Neural cell (in vitro differentiated cells): ENCODE data around the gene TMEM269. TPM values are rescaled to one million over a fixed set of nuclear protein-coding genes. Genes with fewer than 3 reads are reported as not detected.

Experiments
- H2AFZ ChIP-seq: fragments of 200-600, 300-800 bp; sonication (generic), shearing (Covaris generic); 2 replicates; pipeline ENCODE4 v1.6.0; 2014; ENCODE audit warnings: low read depth, mild to moderate bottlenecking, antibody characterized with exemption, low read length, moderate library complexity
- H3F3A ChIP-seq: fragments of 200-600 bp; shearing (Covaris generic); 2 replicates; pipeline ENCODE4 v1.6.1; 2016; ENCODE audit warnings: mild to moderate bottlenecking, moderate library complexity, mixed read lengths, antibody characterized with exemption, low read length; ENCODE audit not compliant: insufficient read depth, poor library complexity, severe bottlenecking
- H3K27ac ChIP-seq: fragments of 200-600, 300-800 bp; sonication (generic), shearing (Covaris generic); 2 replicates; pipeline ENCODE4 v1.5.1; 2014; ENCODE audit warnings: mild to moderate bottlenecking, low read length, moderate library complexity
- H3K27me3 ChIP-seq: fragments of 300-800, 200-600 bp; sonication (generic), shearing (Covaris generic); 2 replicates; pipeline ENCODE4 v1.6.0; 2014; ENCODE audit warnings: mild to moderate bottlenecking, low read depth, low read length, moderate library complexity; ENCODE audit not compliant: insufficient read depth
- H3K36me3 ChIP-seq: fragments of 300-800, 200-600 bp; sonication (generic), shearing (Covaris generic); 2 replicates; pipeline ENCODE4 v1.5.1; 2014; ENCODE audit warnings: mild to moderate bottlenecking, antibody characterized with exemption, low read length, moderate library complexity; ENCODE audit not compliant: insufficient read depth
- H3K4me2 ChIP-seq: fragments of 300-800, 200-600 bp; sonication (generic), shearing (Covaris generic); 2 replicates; pipeline ENCODE4 v1.6.0; 2014; ENCODE audit warnings: mild to moderate bottlenecking, low read length
- H3K4me3 ChIP-seq: fragments of 300-800, 200-600 bp; sonication (generic), shearing (Covaris generic); 2 replicates; pipeline ENCODE4 v1.5.1; 2014; ENCODE audit warnings: mild to moderate bottlenecking, low read length, moderate library complexity
- H3K79me2 ChIP-seq: fragments of 200-600 bp; shearing (Covaris generic); replicated peaks from 2 replicates; pipeline ENCODE4 v1.6.0; 2014; ENCODE audit warnings: mild to moderate bottlenecking, low read length, moderate library complexity; ENCODE audit not compliant: insufficient read depth
- H3K9ac ChIP-seq: fragments of 300-800, 200-600 bp; sonication (generic), shearing (Covaris generic); 2 replicates; pipeline ENCODE4 v1.6.1; 2016; ENCODE audit warnings: mild to moderate bottlenecking, low read length, mixed read lengths
- H3K9me2 ChIP-seq: fragments of 200-600 bp; shearing (Covaris generic); 2 replicates; pipeline ENCODE4 v1.6.1; 2016; ENCODE audit warnings: mild to moderate bottlenecking, low read length, mixed read lengths; ENCODE audit not compliant: insufficient read depth
- H3K9me3 ChIP-seq: fragments of 200-600, 300-800 bp; sonication (generic), shearing (Covaris generic); 2 replicates; pipeline ENCODE4 v1.6.1; 2016; ENCODE audit warnings: mild to moderate bottlenecking, mixed run types, low read length, moderate library complexity, mixed read lengths
- H4K20me1 ChIP-seq: fragments of 200-600 bp; shearing (Covaris generic); 2 replicates; pipeline ENCODE4 v1.6.1; 2016; ENCODE audit warnings: mild to moderate bottlenecking, mixed run types; ENCODE audit not compliant: insufficient read depth
- EP300 ChIP-seq: fragments of 450-650 bp; conservative IDR thresholded peaks from 2 replicates; pipeline ENCODE4 v1.6.1; 2014; ENCODE audit warnings: antibody characterized with exemption, mild to moderate bottlenecking, moderate library complexity; ENCODE audit not compliant: poor library complexity, severe bottlenecking
- EZH2 ChIP-seq: fragments of 200-600, 300-800 bp; shearing (Covaris generic), sonication (generic); IDR thresholded peaks from 2 replicates; pipeline ENCODE4 v1.6.1; 2014; ENCODE audit warnings: antibody characterized with exemption, low read length, borderline replicate concordance, mild to moderate bottlenecking; ENCODE audit not compliant: insufficient read depth, poor library complexity, severe bottlenecking
- MXI1 ChIP-seq: fragments of 450-650 bp; conservative IDR thresholded peaks from 2 replicates; pipeline ENCODE4 v1.6.1; 2014; ENCODE audit warnings: antibody characterized with exemption, mild to moderate bottlenecking; ENCODE audit not compliant: poor library complexity, severe bottlenecking
- POLR2AphosphoS5 ChIP-seq: IDR thresholded peaks from 2 replicates; pipeline ENCODE4 v1.6.1; 2012
- RAD21 ChIP-seq: fragments of 450-650 bp; conservative IDR thresholded peaks from 2 replicates; pipeline ENCODE4 v1.6.1; 2014; ENCODE audit warnings: antibody characterized with exemption, mild to moderate bottlenecking, moderate library complexity
- SMC3 ChIP-seq: fragments of 450-650 bp; conservative IDR thresholded peaks from 2 replicates; pipeline ENCODE4 v1.6.1; 2014; ENCODE audit warnings: antibody characterized with exemption, mild to moderate bottlenecking, moderate library complexity; ENCODE audit not compliant: poor library complexity
- TAF1 ChIP-seq: IDR thresholded peaks from 2 replicates; pipeline ENCODE4 v1.6.1; 2012; ENCODE audit warnings: low read depth
- polyA plus RNA-seq: library from polyadenylated mRNA; depleted of rRNA; stranded (reverse); fragments of >200 nt; gene quantifications from 2 replicates; pipeline ENCODE4 v1.2.3, GENCODE V29; 2014
- TF ChIP-seq, protein P1 (sequence below): fragments of 450-650 bp; IDR thresholded peaks from 2 replicates; pipeline ENCODE4 v1.5.1; 2014; ENCODE audit warnings: antibody characterized with exemption, mild to moderate bottlenecking, moderate library complexity; ENCODE audit not compliant: poor library complexity, severe bottlenecking
- TF ChIP-seq, protein P2 (sequence below): IDR thresholded peaks from 2 replicates; pipeline ENCODE4 v1.6.1; 2012; ENCODE audit warnings: borderline replicate concordance

Gene TMEM269
- polyA plus RNA-seq, 1 donor from 2014 or later = 1.1 TPM

DNA sequence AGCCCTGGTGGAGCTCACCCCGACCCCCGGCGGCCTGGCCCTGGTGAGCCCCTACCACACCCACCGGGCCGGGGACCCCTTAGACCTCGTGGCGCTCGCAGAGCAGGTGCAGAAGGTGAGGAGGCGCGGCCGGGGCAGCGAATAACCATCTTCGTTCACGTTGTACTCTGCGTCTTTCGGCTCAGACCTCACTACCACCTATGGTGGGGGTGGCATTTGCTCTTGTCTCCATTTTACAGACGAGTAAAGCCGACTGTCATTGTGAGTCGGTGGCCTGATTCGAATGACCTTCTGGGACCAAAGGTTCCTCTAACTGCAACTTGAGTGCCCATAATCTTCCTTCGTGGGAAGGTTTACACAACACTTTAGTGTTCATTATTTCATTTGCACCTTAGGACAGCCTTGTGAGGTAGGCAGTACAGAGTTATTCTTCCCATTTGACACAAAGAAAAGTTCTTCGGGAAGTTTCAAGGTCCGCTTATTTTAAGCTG lies 17.2 kb upstream of the TMEM269 start:
- H3K27me3 ChIP-seq = no peaks in the 10 kb centered on the region
- no peaks in the 10 kb centered on the region for H4K20me1 ChIP-seq
- H2AFZ ChIP-seq = peak overlapping the region; percentile 78
- peak; percentile 6 for TF ChIP-seq TAF1
- TF ChIP-seq, protein P1, sequence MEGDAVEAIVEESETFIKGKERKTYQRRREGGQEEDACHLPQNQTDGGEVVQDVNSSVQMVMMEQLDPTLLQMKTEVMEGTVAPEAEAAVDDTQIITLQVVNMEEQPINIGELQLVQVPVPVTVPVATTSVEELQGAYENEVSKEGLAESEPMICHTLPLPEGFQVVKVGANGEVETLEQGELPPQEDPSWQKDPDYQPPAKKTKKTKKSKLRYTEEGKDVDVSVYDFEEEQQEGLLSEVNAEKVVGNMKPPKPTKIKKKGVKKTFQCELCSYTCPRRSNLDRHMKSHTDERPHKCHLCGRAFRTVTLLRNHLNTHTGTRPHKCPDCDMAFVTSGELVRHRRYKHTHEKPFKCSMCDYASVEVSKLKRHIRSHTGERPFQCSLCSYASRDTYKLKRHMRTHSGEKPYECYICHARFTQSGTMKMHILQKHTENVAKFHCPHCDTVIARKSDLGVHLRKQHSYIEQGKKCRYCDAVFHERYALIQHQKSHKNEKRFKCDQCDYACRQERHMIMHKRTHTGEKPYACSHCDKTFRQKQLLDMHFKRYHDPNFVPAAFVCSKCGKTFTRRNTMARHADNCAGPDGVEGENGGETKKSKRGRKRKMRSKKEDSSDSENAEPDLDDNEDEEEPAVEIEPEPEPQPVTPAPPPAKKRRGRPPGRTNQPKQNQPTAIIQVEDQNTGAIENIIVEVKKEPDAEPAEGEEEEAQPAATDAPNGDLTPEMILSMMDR = no peak
- TF ChIP-seq EP300 = peak; percentile 6
- TF ChIP-seq POLR2AphosphoS5 = no peak
- TF ChIP-seq RAD21 = no peak
- TF ChIP-seq SMC3 = peak; percentile 54
- TF ChIP-seq, protein P2, sequence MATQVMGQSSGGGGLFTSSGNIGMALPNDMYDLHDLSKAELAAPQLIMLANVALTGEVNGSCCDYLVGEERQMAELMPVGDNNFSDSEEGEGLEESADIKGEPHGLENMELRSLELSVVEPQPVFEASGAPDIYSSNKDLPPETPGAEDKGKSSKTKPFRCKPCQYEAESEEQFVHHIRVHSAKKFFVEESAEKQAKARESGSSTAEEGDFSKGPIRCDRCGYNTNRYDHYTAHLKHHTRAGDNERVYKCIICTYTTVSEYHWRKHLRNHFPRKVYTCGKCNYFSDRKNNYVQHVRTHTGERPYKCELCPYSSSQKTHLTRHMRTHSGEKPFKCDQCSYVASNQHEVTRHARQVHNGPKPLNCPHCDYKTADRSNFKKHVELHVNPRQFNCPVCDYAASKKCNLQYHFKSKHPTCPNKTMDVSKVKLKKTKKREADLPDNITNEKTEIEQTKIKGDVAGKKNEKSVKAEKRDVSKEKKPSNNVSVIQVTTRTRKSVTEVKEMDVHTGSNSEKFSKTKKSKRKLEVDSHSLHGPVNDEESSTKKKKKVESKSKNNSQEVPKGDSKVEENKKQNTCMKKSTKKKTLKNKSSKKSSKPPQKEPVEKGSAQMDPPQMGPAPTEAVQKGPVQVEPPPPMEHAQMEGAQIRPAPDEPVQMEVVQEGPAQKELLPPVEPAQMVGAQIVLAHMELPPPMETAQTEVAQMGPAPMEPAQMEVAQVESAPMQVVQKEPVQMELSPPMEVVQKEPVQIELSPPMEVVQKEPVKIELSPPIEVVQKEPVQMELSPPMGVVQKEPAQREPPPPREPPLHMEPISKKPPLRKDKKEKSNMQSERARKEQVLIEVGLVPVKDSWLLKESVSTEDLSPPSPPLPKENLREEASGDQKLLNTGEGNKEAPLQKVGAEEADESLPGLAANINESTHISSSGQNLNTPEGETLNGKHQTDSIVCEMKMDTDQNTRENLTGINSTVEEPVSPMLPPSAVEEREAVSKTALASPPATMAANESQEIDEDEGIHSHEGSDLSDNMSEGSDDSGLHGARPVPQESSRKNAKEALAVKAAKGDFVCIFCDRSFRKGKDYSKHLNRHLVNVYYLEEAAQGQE = peak; percentile 47
- TF ChIP-seq EZH2 = no peak
- TF ChIP-seq MXI1 = peak; percentile 90
- peak overlapping the region; percentile 90 for H3K4me2 ChIP-seq
- no peaks in the 10 kb centered on the region for H3F3A ChIP-seq
- H3K79me2 ChIP-seq = peaks cover 80% of the 10 kb centered on the region
- no peaks in the 10 kb centered on the region for H3K36me3 ChIP-seq
- H3K9ac ChIP-seq = peak overlapping the region; percentile 96
- peak overlapping the region; percentile 98 for H3K4me3 ChIP-seq
- no peaks in the 10 kb centered on the region for H3K9me2 ChIP-seq
- peak overlapping the region; percentile 94 for H3K27ac ChIP-seq
- no peaks in the 10 kb centered on the region for H3K9me3 ChIP-seq

DNA sequence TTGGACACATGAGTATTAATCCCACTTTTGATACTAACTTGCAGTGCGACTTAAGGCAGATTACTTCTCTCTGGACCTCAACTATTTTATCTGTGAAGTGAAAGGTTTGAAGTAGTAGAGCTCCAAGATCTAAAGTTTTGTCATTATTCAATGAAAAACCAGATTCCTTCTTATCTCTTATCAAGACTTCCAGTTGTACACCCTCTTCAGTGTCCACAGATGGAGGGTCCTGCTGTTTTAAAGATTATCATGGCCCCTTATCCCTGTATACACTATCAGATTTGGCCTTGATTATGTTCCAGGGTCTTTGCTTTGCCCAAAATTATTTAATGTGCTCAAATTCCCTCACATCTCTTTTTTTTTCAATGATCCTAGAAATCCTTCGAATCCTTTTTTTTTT lies 16.6 kb upstream of the TMEM269 start:
- Histone ChIP-seq H3K9me3 (no peaks in the 10 kb centered on the region), H3K27me3 (no peaks in the 10 kb centered on the region), H3K4me3 (peak overlapping the region; percentile 98), H4K20me1 (no peaks in the 10 kb centered on the region), H3K36me3 (no peaks in the 10 kb centered on the region), H3K4me2 (peak overlapping the region; percentile 90), H2AFZ (no peak overlapping the region), H3K9ac (peak overlapping the region; percentile 96), H3K27ac (no peak overlapping the region), H3K9me2 (no peaks in the 10 kb centered on the region), H3K79me2 (peaks cover 76% of the 10 kb centered on the region), H3F3A (no peaks in the 10 kb centered on the region)
- TF ChIP-seq, protein P1 = no peak
- TF ChIP-seq POLR2AphosphoS5 (no peak), EZH2 (no peak), SMC3 (no peak), TAF1 (no peak), RAD21 (no peak), EP300 (no peak), MXI1 (no peak)
- TF ChIP-seq, protein P2 = no peak
